IMR-90 (cell line): ENCODE results near the gene UCP1. TPM values are rescaled to one million over a fixed set of nuclear protein-coding genes. Genes with fewer than 3 reads are reported as not detected.

Experiments
- ATAC-seq: fragments of 200-7000 bp; cut with Tn5 transposase; 2 replicates; pipeline ENCODE4 v1.9.1; 2020; ENCODE audit warnings: low read depth, mild to moderate bottlenecking, moderate library complexity
- BruUV-seq: library from RNA; stranded (reverse); fragments of 400-500 nt; replicated peaks from 2 replicates; lab custom pipeline; 2021; lab: Mats Ljungman, UMichigan
- CTCF ChIA-PET: fragments of 300-600 bp; formaldehyde crosslinking; extraction: SDS; loops from one replicate; lab custom pipeline; 2021; ENCODE audit warnings: antibody characterized with exemption; lab: Yijun Ruan, JAX
- POLR2A ChIA-PET: fragments of 300-600 bp; sonication (Branson Sonifier 250); formaldehyde crosslinking; loops from one replicate; lab custom pipeline; 2022; ENCODE audit warnings: antibody characterized with exemption; ENCODE audit not compliant: unreplicated experiment; lab: Charles Lee
- DNase-seq: peaks from one replicate; pipeline ENCODE4 v3.0.0; 2013
- H2AFZ ChIP-seq: replicated peaks from 2 replicates; pipeline ENCODE3; 2013; ENCODE audit warnings: low read length, mild to moderate bottlenecking; ENCODE audit not compliant: poor library complexity
- H2AK5ac ChIP-seq: 2 replicates; pipeline ENCODE4 v1.6.1; 2013; ENCODE audit warnings: low read depth, low read length, inconsistent platforms
- H2AK9ac ChIP-seq: replicated peaks from 2 replicates; pipeline ENCODE3; 2013; ENCODE audit warnings: mild to moderate bottlenecking, low read depth, low read length, moderate library complexity; ENCODE audit not compliant: poor library complexity
- H2BK120ac ChIP-seq: 2 replicates; pipeline ENCODE4 v1.6.1; 2013; ENCODE audit warnings: low read depth, low read length, inconsistent platforms
- H2BK15ac ChIP-seq: 3 replicates; pipeline ENCODE4 v1.6.1; 2013; ENCODE audit warnings: low read depth, low read length, inconsistent platforms
- H2BK20ac ChIP-seq: 2 replicates; pipeline ENCODE4 v1.6.1; 2013; ENCODE audit warnings: low read depth, mild to moderate bottlenecking, inconsistent platforms, low read length, moderate library complexity
- H2BK5ac ChIP-seq: 2 replicates; pipeline ENCODE4 v1.6.1; 2013; ENCODE audit warnings: mild to moderate bottlenecking, low read depth, low read length, inconsistent platforms; ENCODE audit not compliant: poor library complexity, severe bottlenecking
- H3K14ac ChIP-seq: replicated peaks from 2 replicates; pipeline ENCODE4 v1.6.1; 2013; ENCODE audit warnings: low read depth, low read length, inconsistent platforms
- H3K18ac ChIP-seq: 2 replicates; pipeline ENCODE4 v1.6.1; 2013; ENCODE audit warnings: low read depth, low read length, control low read depth
- H3K23ac ChIP-seq: 2 replicates; pipeline ENCODE4 v1.6.1; 2013; ENCODE audit warnings: low read depth, low read length, inconsistent platforms
- H3K27ac ChIP-seq: 2 replicates; pipeline ENCODE4 v1.5.1; 2013; ENCODE audit warnings: mild to moderate bottlenecking, control low read depth, low read length; ENCODE audit not compliant: insufficient read depth
- H3K27me3 ChIP-seq: 2 replicates; pipeline ENCODE4 v1.6.1; 2013; ENCODE audit warnings: low read length; ENCODE audit not compliant: control insufficient read depth, insufficient read depth
- H3K36me3 ChIP-seq: 2 replicates; pipeline ENCODE4 v1.6.1; 2013; ENCODE audit warnings: low read length, mixed read lengths; ENCODE audit not compliant: control insufficient read depth, insufficient read depth
- H3K4ac ChIP-seq: 2 replicates; pipeline ENCODE4 v1.6.1; 2013; ENCODE audit warnings: low read depth, low read length, inconsistent platforms
- H3K4me1 ChIP-seq: 2 replicates; pipeline ENCODE4 v1.6.1; 2013; ENCODE audit warnings: low read length, mixed read lengths; ENCODE audit not compliant: control insufficient read depth, insufficient read depth
- H3K4me2 ChIP-seq: 2 replicates; pipeline ENCODE4 v1.6.1; 2013; ENCODE audit warnings: low read depth, mild to moderate bottlenecking, control low read depth, low read length, moderate library complexity
- H3K4me3 ChIP-seq: 2 replicates; pipeline ENCODE4 v1.5.1; 2013; ENCODE audit warnings: low read depth, mild to moderate bottlenecking, control low read depth, low read length, moderate library complexity; ENCODE audit not compliant: insufficient read depth
- H3K56ac ChIP-seq: 2 replicates; pipeline ENCODE4 v1.6.1; 2013; ENCODE audit warnings: low read length, inconsistent platforms; ENCODE audit not compliant: insufficient read depth; ENCODE audit errors: extremely low read depth
- H3K79me1 ChIP-seq, 2 experiments: 2 replicates each; pipeline ENCODE4 v1.6.1; 2013; ENCODE audit warnings: low read length in 2 of 2, inconsistent platforms in 1 of 2, low read depth in 1 of 2
- H3K9ac ChIP-seq: 2 replicates; pipeline ENCODE4 v1.6.1; 2013; ENCODE audit warnings: low read depth, low read length, control low read depth
- H3K9me1 ChIP-seq: 2 replicates; pipeline ENCODE4 v1.6.1; 2013; ENCODE audit warnings: low read length, inconsistent platforms; ENCODE audit not compliant: insufficient read depth
- H3K9me3 ChIP-seq: 2 replicates; pipeline ENCODE4 v1.6.1; 2013; ENCODE audit warnings: low read length; ENCODE audit not compliant: control insufficient read depth, insufficient read depth
- H4K20me1 ChIP-seq: 2 replicates; pipeline ENCODE4 v1.6.1; 2013; ENCODE audit warnings: low read length, inconsistent platforms; ENCODE audit not compliant: insufficient read depth
- H4K5ac ChIP-seq: 2 replicates; pipeline ENCODE4 v1.6.1; 2013; ENCODE audit warnings: mild to moderate bottlenecking, low read depth, low read length, control low read depth
- H4K8ac ChIP-seq, 2 experiments: 2 replicates each; pipeline ENCODE4 v1.6.1; 2013; ENCODE audit warnings: low read depth in 2 of 2, low read length in 2 of 2, control low read depth in 1 of 2, inconsistent platforms in 1 of 2
- H4K91ac ChIP-seq: 2 replicates; pipeline ENCODE4 v1.6.1; 2013; ENCODE audit warnings: low read depth, low read length, inconsistent platforms; ENCODE audit not compliant: insufficient read depth
- CEBPB ChIP-seq: IDR thresholded peaks from 2 replicates; pipeline ENCODE4 v1.6.1; 2012; ENCODE audit warnings: low read depth, low read length, improper control_type of control experiment
- CHD1 ChIP-seq: IDR thresholded peaks from 2 replicates; pipeline ENCODE4 v1.6.1; 2012; ENCODE audit warnings: low read depth, low read length, improper control_type of control experiment
- FOS ChIP-seq: fragments of 150-350 bp; IDR thresholded peaks from 2 replicates; pipeline ENCODE4 v1.6.1; 2016; ENCODE audit warnings: low read depth, low read length
- MAFK ChIP-seq: IDR thresholded peaks from 2 replicates; pipeline ENCODE4 v1.6.1; 2012; ENCODE audit warnings: low read depth, low read length, improper control_type of control experiment
- POLR2A ChIP-seq: IDR thresholded peaks from 2 replicates; pipeline ENCODE4 v1.6.1; 2012; ENCODE audit warnings: mild to moderate bottlenecking, low read depth, low read length
- RAD21 ChIP-seq: IDR thresholded peaks from 2 replicates; pipeline ENCODE4 v1.6.1; 2012; ENCODE audit warnings: low read length, improper control_type of control experiment
- RCOR1 ChIP-seq: IDR thresholded peaks from 2 replicates; pipeline ENCODE4 v1.6.1; 2012; ENCODE audit warnings: mild to moderate bottlenecking, low read length, improper control_type of control experiment; ENCODE audit not compliant: insufficient replicate concordance
- RFX5 ChIP-seq: IDR thresholded peaks from 2 replicates; pipeline ENCODE4 v1.8.0; 2012; ENCODE audit warnings: low read depth, mild to moderate bottlenecking, low read length, moderate library complexity
- SMC3 ChIP-seq: fragments of 150-350 bp; IDR thresholded peaks from 2 replicates; pipeline ENCODE4 v1.6.1; 2016; ENCODE audit warnings: low read depth, mild to moderate bottlenecking, antibody characterized with exemption, low read length, moderate library complexity
- WGBS, 2 experiments: methylation state at CpG; one replicate each; pipeline versions ENCODE4 v1.1.5 to v1.1.7; 2013; ENCODE audit warnings: missing lambda C conversion rate in 2 of 2; ENCODE audit not compliant: insufficient read length in 1 of 2; ENCODE audit errors: extremely low coverage in 2 of 2; 5-methylcytosine and 5-hydroxymethylcytosine counted together
- dilution Hi-C: fragments of 300-500 bp; cut with HindIII; formaldehyde crosslinking; loops from one replicate; pipeline ENCODE4 v1.14.3; 2018; ENCODE audit warnings: low sequenced_read_pairs; ENCODE audit not compliant: unreplicated experiment
- in situ Hi-C: fragments of 300-500 bp; cut with MboI; formaldehyde crosslinking; loops from 3 replicates; pipeline ENCODE4 v1.14.3; 2019; ENCODE audit warnings: low sequenced_read_pairs, inconsistent platforms, mixed read lengths
- intact Hi-C: fragments of 100-400 bp; cut with micrococcal nuclease; formaldehyde crosslinking; loops from 2 replicates; pipeline ENCODE4 v1.10.0; 2022
- polyA plus RNA-seq, 3 experiments: library from polyadenylated mRNA; depleted of rRNA; stranded (reverse); fragments of >200 nt; gene quantifications; 2 replicates each; pipeline ENCODE4 v1.2.3, GENCODE V29; 2012; ENCODE audit warnings: low replicate concordance in 1 of 3
- total RNA-seq: library from RNA; depleted of rRNA; stranded (reverse); fragments of >200 nt; gene quantifications from 2 replicates; pipeline ENCODE4 v1.2.3, GENCODE V29; 2012
- TF ChIP-seq, protein P1 (sequence below): fragments of 150-350 bp; IDR thresholded peaks from 2 replicates; pipeline ENCODE4 v1.6.1; 2017; ENCODE audit warnings: mild to moderate bottlenecking, antibody characterized with exemption, low read length, low read depth
- TF ChIP-seq, protein P2 (sequence below): fragments of 150-350 bp; IDR thresholded peaks from 2 replicates; pipeline ENCODE4 v1.6.1; 2016; ENCODE audit warnings: low read depth, mild to moderate bottlenecking, low read length, moderate library complexity, borderline replicate concordance

The UCP1 gene
- total and polyA plus RNA-seq, 2 of the 4 experiments (the other 2 are of a cell fraction) = not detected

DNA sequence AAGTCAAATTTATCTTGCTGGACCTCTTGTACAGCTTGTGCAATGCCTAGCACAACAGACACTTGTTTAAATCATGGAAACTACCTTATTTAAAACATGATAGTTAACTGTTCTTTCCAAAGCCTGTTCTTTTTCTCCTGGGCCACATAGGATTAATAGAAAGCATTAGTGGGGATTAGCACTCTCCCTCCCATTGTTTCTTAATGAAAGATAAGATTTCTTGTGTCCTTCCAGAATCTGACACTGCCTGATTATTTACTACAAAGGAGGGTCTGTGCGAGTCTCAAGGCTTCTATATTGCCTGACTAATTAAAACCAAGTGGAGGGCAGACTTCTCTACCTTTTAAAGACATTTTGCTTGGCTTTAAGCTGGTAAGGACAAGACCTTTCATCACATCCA is 53.3 kb downstream of the UCP1 start:
- Histone ChIP-seq H3K9me3 (no peaks in the 10 kb centered on the region), H3K4me3 (no peak overlapping the region), H3K79me1 (no peaks in the 10 kb centered on the region), H4K5ac (no peak overlapping the region), H3K18ac (no peak overlapping the region), H4K91ac (no peak overlapping the region), H3K4me1 (no peaks in the 10 kb centered on the region), H3K56ac (no peak overlapping the region), H2AK5ac (no peak overlapping the region), H3K9me1 (no peaks in the 10 kb centered on the region), H4K20me1 (no peaks in the 10 kb centered on the region), H2AK9ac (no peak overlapping the region), H4K8ac (no peak overlapping the region), H3K14ac (no peak overlapping the region), H3K27me3 (peaks cover 4% of the 10 kb centered on the region; the same call in 1 of the 2 replicates), H3K23ac (no peak overlapping the region), H3K9ac (no peak overlapping the region), H2BK15ac (no peak overlapping the region), H2BK5ac (no peak overlapping the region), H3K27ac (no peak overlapping the region), H2BK20ac (no peak overlapping the region), H3K4ac (no peak overlapping the region), H3K4me2 (no peak overlapping the region), H3K36me3 (no peaks in the 10 kb centered on the region), H2BK120ac (no peak overlapping the region), H2AFZ (no peak overlapping the region)
- ATAC-seq (no peak), DNase-seq (no peak)
- intact Hi-C loops (no loop called here), in situ Hi-C loops (no loop called here), dilution Hi-C loops (no loop called here)
- ChIA-PET POLR2A (no interaction called here), CTCF (interaction anchor here (0.9 kb wide), 1 partner anchor 9 kb away, joined by 3 read pairs; the partner anchor contains the start of gene ELMOD2)
- TF ChIP-seq FOS (no peak), RAD21 (no peak), POLR2A (no peak), RFX5 (no peak), SMC3 (no peak), RCOR1 (no peak), MAFK (no peak), CEBPB (no peak), CHD1 (no peak)
- TF ChIP-seq, protein P1, sequence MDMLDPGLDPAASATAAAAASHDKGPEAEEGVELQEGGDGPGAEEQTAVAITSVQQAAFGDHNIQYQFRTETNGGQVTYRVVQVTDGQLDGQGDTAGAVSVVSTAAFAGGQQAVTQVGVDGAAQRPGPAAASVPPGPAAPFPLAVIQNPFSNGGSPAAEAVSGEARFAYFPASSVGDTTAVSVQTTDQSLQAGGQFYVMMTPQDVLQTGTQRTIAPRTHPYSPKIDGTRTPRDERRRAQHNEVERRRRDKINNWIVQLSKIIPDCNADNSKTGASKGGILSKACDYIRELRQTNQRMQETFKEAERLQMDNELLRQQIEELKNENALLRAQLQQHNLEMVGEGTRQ = no peak
- TF ChIP-seq, protein P2, sequence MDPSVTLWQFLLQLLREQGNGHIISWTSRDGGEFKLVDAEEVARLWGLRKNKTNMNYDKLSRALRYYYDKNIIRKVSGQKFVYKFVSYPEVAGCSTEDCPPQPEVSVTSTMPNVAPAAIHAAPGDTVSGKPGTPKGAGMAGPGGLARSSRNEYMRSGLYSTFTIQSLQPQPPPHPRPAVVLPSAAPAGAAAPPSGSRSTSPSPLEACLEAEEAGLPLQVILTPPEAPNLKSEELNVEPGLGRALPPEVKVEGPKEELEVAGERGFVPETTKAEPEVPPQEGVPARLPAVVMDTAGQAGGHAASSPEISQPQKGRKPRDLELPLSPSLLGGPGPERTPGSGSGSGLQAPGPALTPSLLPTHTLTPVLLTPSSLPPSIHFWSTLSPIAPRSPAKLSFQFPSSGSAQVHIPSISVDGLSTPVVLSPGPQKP = no peak
- no CpG with 5 or more reads among the region's 1 CpG for whole genome bisulfite sequencing, 2 experiments
- no TSS peak for BruUV-seq
